Suprapubic skin (tissue), 3 donors: ENCODE results near the gene SMARCA4.

Source experiments
- EP300 ChIP-seq: sonication (generic); formaldehyde crosslinking; IDR thresholded peaks from one replicate; pipeline ENCODE4 v1.6.1; 2017; ENCODE audit warnings: antibody characterized with exemption
- POLR2A ChIP-seq, 2 donors: fragments of 450-650 bp; IDR thresholded peaks; one replicate each; pipeline ENCODE4 v1.6.1; 2017; ENCODE audit warnings: antibody characterized with exemption in 2 of 2, mild to moderate bottlenecking in 2 of 2, moderate library complexity in 2 of 2
- TF ChIP-seq, protein P1 (sequence below), 2 donors: fragments of 200-600 bp in 1 of 2; fragments of 450-650 bp in 1 of 2; sonication (generic) in 1 of 2; IDR thresholded peaks; one replicate each; pipeline ENCODE4 v1.5.1; 2016 to 2019; ENCODE audit warnings: antibody characterized with exemption in 2 of 2, mild to moderate bottlenecking in 1 of 2, moderate library complexity in 1 of 2

DNA sequence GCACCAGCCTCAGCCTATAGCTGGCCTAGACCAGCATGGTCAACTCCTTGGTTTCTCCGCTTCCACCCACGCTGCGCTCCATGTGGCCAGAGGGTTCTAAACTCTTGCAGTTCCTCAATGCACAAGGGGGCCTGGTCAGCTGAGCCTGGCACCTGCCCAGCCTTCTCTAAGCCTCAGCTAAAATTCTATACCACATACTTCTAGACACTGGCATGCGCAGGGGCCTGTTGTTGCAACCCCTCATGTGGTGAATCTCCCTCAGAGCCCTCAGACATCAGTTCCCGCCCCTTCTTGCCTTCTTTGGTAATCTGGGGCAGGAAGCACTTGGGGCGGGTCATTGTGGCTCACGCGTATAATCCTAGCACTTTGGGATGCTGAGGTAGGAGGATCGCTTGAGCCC lies 108.7 kb downstream of the SMARCA4 start:
- TF ChIP-seq EP300, result no peak
- TF ChIP-seq, protein P1, sequence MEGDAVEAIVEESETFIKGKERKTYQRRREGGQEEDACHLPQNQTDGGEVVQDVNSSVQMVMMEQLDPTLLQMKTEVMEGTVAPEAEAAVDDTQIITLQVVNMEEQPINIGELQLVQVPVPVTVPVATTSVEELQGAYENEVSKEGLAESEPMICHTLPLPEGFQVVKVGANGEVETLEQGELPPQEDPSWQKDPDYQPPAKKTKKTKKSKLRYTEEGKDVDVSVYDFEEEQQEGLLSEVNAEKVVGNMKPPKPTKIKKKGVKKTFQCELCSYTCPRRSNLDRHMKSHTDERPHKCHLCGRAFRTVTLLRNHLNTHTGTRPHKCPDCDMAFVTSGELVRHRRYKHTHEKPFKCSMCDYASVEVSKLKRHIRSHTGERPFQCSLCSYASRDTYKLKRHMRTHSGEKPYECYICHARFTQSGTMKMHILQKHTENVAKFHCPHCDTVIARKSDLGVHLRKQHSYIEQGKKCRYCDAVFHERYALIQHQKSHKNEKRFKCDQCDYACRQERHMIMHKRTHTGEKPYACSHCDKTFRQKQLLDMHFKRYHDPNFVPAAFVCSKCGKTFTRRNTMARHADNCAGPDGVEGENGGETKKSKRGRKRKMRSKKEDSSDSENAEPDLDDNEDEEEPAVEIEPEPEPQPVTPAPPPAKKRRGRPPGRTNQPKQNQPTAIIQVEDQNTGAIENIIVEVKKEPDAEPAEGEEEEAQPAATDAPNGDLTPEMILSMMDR (IDR thresholded peaks at IDR 0.05), result no peak
- TF ChIP-seq POLR2A (IDR thresholded peaks at IDR 0.05), result no peak
